Lower leg skin (tissue), 3 donors: ENCODE results near the gene RSAD2.

Source experiments
- CTCF ChIP-seq, 3 donors: fragments of 450-650 bp; IDR thresholded peaks; one replicate each; pipeline ENCODE4 v1.5.1; 2016; ENCODE audit warnings: antibody characterized with exemption in 3 of 3, mild to moderate bottlenecking in 3 of 3, moderate library complexity in 2 of 3
- POLR2A ChIP-seq, 2 donors: fragments of 450-650 bp; IDR thresholded peaks; one replicate each; pipeline ENCODE4 v1.6.1; 2016 to 2017; ENCODE audit warnings: antibody characterized with exemption in 2 of 2, mild to moderate bottlenecking in 1 of 2, moderate library complexity in 1 of 2

GRCh38 chr2:6852195-6852594 is 25.4 kb upstream of the RSAD2 start:
- TF ChIP-seq CTCF (IDR thresholded peaks at IDR 0.05) (no peak), POLR2A (IDR thresholded peaks at IDR 0.05) (no peak)
